Osteoblast (primary cell): ENCODE data around the gene TRIM24. TPM values are rescaled to one million over a fixed set of nuclear protein-coding genes. Genes with fewer than 3 reads are reported as not detected.

Experiments
- DNase-seq: peaks from one replicate; pipeline ENCODE4 v3.0.0; 2011; ENCODE audit warnings: low spot score, mixed read lengths; ENCODE audit not compliant: insufficient read length; ENCODE audit errors: missing footprints
- H2AFZ ChIP-seq: 2 replicates; pipeline ENCODE4 v1.6.0; 2011; ENCODE audit warnings: mild to moderate bottlenecking, low read length
- H3K27ac ChIP-seq: 2 replicates; pipeline ENCODE4 v1.5.1; 2011; ENCODE audit warnings: mild to moderate bottlenecking, low read depth, low read length, moderate library complexity
- H3K27me3 ChIP-seq: 2 replicates; pipeline ENCODE4 v1.6.0; 2012; ENCODE audit warnings: mild to moderate bottlenecking, control low read depth, inconsistent platforms, low read length, moderate library complexity; ENCODE audit not compliant: insufficient read depth
- H3K36me3 ChIP-seq: 2 replicates; pipeline ENCODE4 v1.5.1; 2011; ENCODE audit warnings: mild to moderate bottlenecking, low read length, control low read depth, moderate library complexity; ENCODE audit not compliant: insufficient read depth
- H3K4me1 ChIP-seq: 2 replicates; pipeline ENCODE4 v1.5.1; 2011; ENCODE audit warnings: mild to moderate bottlenecking, low read length, control low read depth, moderate library complexity; ENCODE audit not compliant: insufficient read depth
- H3K4me2 ChIP-seq: 2 replicates; pipeline ENCODE4 v1.6.0; 2011; ENCODE audit warnings: mild to moderate bottlenecking, low read length; ENCODE audit not compliant: insufficient read depth
- H3K4me3 ChIP-seq: fragments of 200-600 bp; sonication (generic); 3 replicates; pipeline ENCODE4 v1.5.1; 2012; ENCODE audit warnings: mild to moderate bottlenecking, low read length, inconsistent platforms; ENCODE audit not compliant: insufficient read depth
- H3K79me2 ChIP-seq: 2 replicates; pipeline ENCODE4 v1.6.0; 2012; ENCODE audit warnings: mild to moderate bottlenecking, low read length, control low read depth, inconsistent platforms; ENCODE audit not compliant: insufficient read depth
- H3K9me3 ChIP-seq: 2 replicates; pipeline ENCODE4 v1.5.1; 2011; ENCODE audit warnings: low read depth, low read length, control low read depth
- H4K20me1 ChIP-seq: 2 replicates; pipeline ENCODE4 v1.6.0; 2012; ENCODE audit warnings: mild to moderate bottlenecking, low read length, control low read depth; ENCODE audit not compliant: insufficient read depth
- total RNA-seq: library from RNA; depleted of rRNA; stranded (reverse); fragments of >200 nt; gene quantifications from 2 replicates; pipeline ENCODE4 v1.2.3, GENCODE V29; 2012
- TF ChIP-seq, protein P1 (sequence below): IDR thresholded peaks from 2 replicates; pipeline ENCODE4 v1.5.1; 2011; ENCODE audit warnings: mild to moderate bottlenecking, low read depth, low read length, moderate library complexity; ENCODE audit errors: extremely low read depth

The TRIM24 gene
- total RNA-seq, 1 donor, result 8.0 TPM

- no peak overlapping the region for H3K4me3 ChIP-seq
- H3K4me2 ChIP-seq, result no peak overlapping the region
- no peaks in the 10 kb centered on the region for H3K27me3 ChIP-seq
- DNase-seq, result no peak
- H2AFZ ChIP-seq, result no peak overlapping the region
- TF ChIP-seq, protein P1, sequence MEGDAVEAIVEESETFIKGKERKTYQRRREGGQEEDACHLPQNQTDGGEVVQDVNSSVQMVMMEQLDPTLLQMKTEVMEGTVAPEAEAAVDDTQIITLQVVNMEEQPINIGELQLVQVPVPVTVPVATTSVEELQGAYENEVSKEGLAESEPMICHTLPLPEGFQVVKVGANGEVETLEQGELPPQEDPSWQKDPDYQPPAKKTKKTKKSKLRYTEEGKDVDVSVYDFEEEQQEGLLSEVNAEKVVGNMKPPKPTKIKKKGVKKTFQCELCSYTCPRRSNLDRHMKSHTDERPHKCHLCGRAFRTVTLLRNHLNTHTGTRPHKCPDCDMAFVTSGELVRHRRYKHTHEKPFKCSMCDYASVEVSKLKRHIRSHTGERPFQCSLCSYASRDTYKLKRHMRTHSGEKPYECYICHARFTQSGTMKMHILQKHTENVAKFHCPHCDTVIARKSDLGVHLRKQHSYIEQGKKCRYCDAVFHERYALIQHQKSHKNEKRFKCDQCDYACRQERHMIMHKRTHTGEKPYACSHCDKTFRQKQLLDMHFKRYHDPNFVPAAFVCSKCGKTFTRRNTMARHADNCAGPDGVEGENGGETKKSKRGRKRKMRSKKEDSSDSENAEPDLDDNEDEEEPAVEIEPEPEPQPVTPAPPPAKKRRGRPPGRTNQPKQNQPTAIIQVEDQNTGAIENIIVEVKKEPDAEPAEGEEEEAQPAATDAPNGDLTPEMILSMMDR, result no peak
- H3K79me2 ChIP-seq, result no peaks in the 10 kb centered on the region
- peaks cover 10% of the 10 kb centered on the region for H3K36me3 ChIP-seq
- H3K9me3 ChIP-seq, result no peaks in the 10 kb centered on the region
- H3K27ac ChIP-seq, result no peak overlapping the region
- no peaks in the 10 kb centered on the region for H4K20me1 ChIP-seq
- peaks cover 6% of the 10 kb centered on the region for H3K4me1 ChIP-seq
These were observed 119.6 kb downstream of the TRIM24 start for GRCh38 chr7:138579671-138580070.

- H3K9me3 ChIP-seq, result no peaks in the 10 kb centered on the region
- no peak overlapping the region for H3K27ac ChIP-seq
- H3K79me2 ChIP-seq, result no peaks in the 10 kb centered on the region
- H3K4me1 ChIP-seq, result peaks cover 6% of the 10 kb centered on the region
- no peak for DNase-seq
- no peak overlapping the region for H2AFZ ChIP-seq
- no peak overlapping the region for H3K4me3 ChIP-seq
- no peaks in the 10 kb centered on the region for H3K27me3 ChIP-seq
- peaks cover 10% of the 10 kb centered on the region for H3K36me3 ChIP-seq
- no peaks in the 10 kb centered on the region for H4K20me1 ChIP-seq
- TF ChIP-seq, protein P1, result no peak
- H3K4me2 ChIP-seq, result no peak overlapping the region
These were observed 121.0 kb downstream of the TRIM24 start for GRCh38 chr7:138581065-138581464.

DNA sequence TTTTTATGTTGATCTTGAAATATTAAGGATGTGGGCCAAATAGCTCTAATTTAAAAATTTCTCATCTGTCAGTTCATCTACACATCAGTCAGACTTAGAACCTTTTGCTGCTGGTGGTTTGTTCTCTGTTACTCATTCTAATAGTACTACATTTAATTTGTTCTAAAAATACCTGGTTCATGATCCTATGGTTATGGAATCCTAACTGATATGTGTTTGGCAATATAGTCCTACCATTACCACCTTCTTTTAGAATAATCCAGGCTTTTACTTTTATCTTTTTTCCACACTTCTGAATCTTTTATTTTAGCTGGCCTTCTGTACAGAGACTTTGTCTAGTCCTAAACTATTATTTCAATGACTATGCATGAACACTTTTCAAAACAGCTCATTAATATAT, 124.2 kb downstream of the TRIM24 start:
- TF ChIP-seq, protein P1, result no peak
- no peak for DNase-seq

DNA sequence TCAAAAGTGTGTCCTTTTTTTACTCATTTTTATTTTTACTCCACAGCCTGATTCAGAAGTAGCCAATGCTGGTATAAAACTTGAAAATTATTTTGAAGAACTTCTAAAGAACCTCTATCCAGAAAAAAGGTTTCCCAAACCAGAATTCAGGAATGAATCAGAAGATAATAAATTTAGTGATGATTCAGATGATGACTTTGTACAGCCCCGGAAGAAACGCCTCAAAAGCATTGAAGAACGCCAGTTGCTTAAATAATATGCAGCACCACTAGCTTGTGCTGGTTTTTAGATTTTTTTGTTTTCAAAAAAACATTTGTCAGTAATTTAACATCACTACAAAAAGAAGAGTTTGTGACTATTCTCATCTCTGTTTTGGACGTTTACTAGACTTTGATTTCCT, 124.6 kb downstream of the TRIM24 start:
- no peak overlapping the region for H3K4me3 ChIP-seq
- no peaks in the 10 kb centered on the region for H3K27me3 ChIP-seq
- peaks cover under 1% of the 10 kb centered on the region for H3K36me3 ChIP-seq
- no peak overlapping the region for H3K27ac ChIP-seq
- no peaks in the 10 kb centered on the region for H4K20me1 ChIP-seq
- no peak for DNase-seq
- no peaks in the 10 kb centered on the region for H3K79me2 ChIP-seq
- no peaks in the 10 kb centered on the region for H3K9me3 ChIP-seq
- no peak overlapping the region for H3K4me2 ChIP-seq
- no peaks in the 10 kb centered on the region for H3K4me1 ChIP-seq
- no peak overlapping the region for H2AFZ ChIP-seq
- TF ChIP-seq, protein P1, result no peak

More for the DNA sequence above, 124.2 kb downstream of the TRIM24 start:
- H3K36me3 ChIP-seq, result peaks cover 5% of the 10 kb centered on the region
- no peak overlapping the region for H3K4me3 ChIP-seq
- H3K27ac ChIP-seq, result no peak overlapping the region
- no peaks in the 10 kb centered on the region for H4K20me1 ChIP-seq
- no peak overlapping the region for H3K4me2 ChIP-seq
- H3K27me3 ChIP-seq, result no peaks in the 10 kb centered on the region
- H2AFZ ChIP-seq, result no peak overlapping the region
- no peaks in the 10 kb centered on the region for H3K4me1 ChIP-seq
- no peaks in the 10 kb centered on the region for H3K79me2 ChIP-seq
- H3K9me3 ChIP-seq, result no peaks in the 10 kb centered on the region
